Prostate gland (tissue), 2 donors: ENCODE data around the gene LPP.

Experiments
- CTCF ChIP-seq, 4 experiments: fragments of 200-600 bp in 2 of 4; fragments of 450-650 bp in 2 of 4; sonication (generic) in 2 of 4; IDR thresholded peaks; 1 replicate in 3 of 4; 2 replicates in 1 of 4; pipeline ENCODE4 v1.5.1; 2016 to 2019; ENCODE audit warnings: antibody characterized with exemption in 4 of 4, mild to moderate bottlenecking in 2 of 4, moderate library complexity in 2 of 4
- POLR2A ChIP-seq: fragments of 450-650 bp; IDR thresholded peaks from one replicate; pipeline ENCODE4 v1.6.1; 2016; ENCODE audit warnings: antibody characterized with exemption, mild to moderate bottlenecking

- no peak for TF ChIP-seq CTCF (IDR thresholded peaks at IDR 0.05)
- TF ChIP-seq POLR2A = no peak
Observed at GRCh38 chr3:188219147-188219546, 65.2 kb downstream of the LPP start.
